ENCODE measurements around the gene ANKS1B.

The ANKS1B gene

DNA sequence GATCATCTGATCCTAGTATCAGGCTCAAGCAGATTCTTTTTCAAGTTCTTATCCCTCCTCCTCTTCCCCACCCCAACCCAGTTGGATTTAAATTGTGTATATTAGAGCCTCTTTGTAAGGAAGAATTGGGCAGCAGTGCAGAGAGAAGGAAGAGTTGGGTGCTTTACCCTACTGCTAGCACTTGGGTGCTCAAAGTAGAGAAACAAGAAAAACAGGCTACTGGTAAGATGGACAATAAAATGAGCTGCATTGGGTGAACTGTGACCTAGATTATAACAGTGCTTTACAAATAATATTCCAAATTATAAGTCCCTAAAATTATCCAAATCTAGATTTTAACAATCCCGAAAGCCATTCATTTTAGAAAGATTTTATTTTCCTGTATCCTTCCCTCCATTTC lies 700.6 kb downstream of the ANKS1B start:
- intact Hi-C loops (cut with micrococcal nuclease), result no loop called here
- H3K9me3 Mint-ChIP-seq, result peaks cover 20% of the 10 kb centered on the region
- H3K27me3 Mint-ChIP-seq, result no peaks in the 10 kb centered on the region
- no peaks in the 10 kb centered on the region for H3K36me3 Mint-ChIP-seq (ENCODE audit: low read depth)
- no peaks in the 10 kb centered on the region for H3K4me1 Mint-ChIP-seq (ENCODE audit: low read depth)
- no peak overlapping the region for H3K4me3 Mint-ChIP-seq
- no peak overlapping the region for H3K27ac Mint-ChIP-seq

- Mint-ChIP-seq H3K27ac (no peak overlapping the region), H3K27me3 (no peaks in the 10 kb centered on the region), H3K4me1 (ENCODE audit: low read depth) (no peaks in the 10 kb centered on the region), H3K4me3 (no peak overlapping the region), H3K9me3 (peaks cover 4% of the 10 kb centered on the region), H3K36me3 (ENCODE audit: low read depth) (no peaks in the 10 kb centered on the region)
- intact Hi-C loops (cut with micrococcal nuclease), result no loop called here
Observed at GRCh38 chr12:99282624-99283023, 702.1 kb downstream of the ANKS1B start.

- no peak overlapping the region for H3K4me3 Mint-ChIP-seq
- H3K36me3 Mint-ChIP-seq (ENCODE audit: low read depth), result no peaks in the 10 kb centered on the region
- no peak overlapping the region for H3K27ac Mint-ChIP-seq
- no peaks in the 10 kb centered on the region for H3K9me3 Mint-ChIP-seq
- intact Hi-C loops (cut with micrococcal nuclease), result no loop called here
- H3K4me1 Mint-ChIP-seq (ENCODE audit: low read depth), result no peaks in the 10 kb centered on the region
- H3K27me3 Mint-ChIP-seq, result no peaks in the 10 kb centered on the region
Observed at GRCh38 chr12:99282086-99282485, 702.6 kb downstream of the ANKS1B start.

DNA sequence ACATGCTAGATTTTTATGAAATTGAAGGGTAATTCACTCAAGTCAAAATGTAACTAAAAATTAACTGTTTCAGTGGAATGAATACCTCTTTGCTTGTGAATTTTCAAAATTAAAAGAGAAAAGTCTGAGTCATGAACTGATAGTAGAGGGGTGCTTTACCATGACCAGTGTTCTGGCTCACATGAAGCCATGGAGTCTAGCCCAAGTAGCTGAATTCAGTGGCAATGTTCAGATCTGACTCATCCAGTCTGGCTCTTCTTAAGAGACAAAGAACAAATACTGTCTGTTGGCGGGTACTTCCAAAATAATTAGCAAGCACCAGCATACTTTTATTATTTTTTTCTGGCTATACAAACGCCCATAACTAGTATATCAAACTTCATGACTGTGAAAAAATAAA lies 703.5 kb downstream of the ANKS1B start:
- intact Hi-C loops (cut with micrococcal nuclease), result no loop called here
- H3K27me3 Mint-ChIP-seq, result no peaks in the 10 kb centered on the region
- H3K9me3 Mint-ChIP-seq, result no peaks in the 10 kb centered on the region
- no peak overlapping the region for H3K27ac Mint-ChIP-seq
- H3K4me3 Mint-ChIP-seq, result no peak overlapping the region
- no peaks in the 10 kb centered on the region for H3K4me1 Mint-ChIP-seq (ENCODE audit: low read depth)
- no peaks in the 10 kb centered on the region for H3K36me3 Mint-ChIP-seq (ENCODE audit: low read depth)

DNA sequence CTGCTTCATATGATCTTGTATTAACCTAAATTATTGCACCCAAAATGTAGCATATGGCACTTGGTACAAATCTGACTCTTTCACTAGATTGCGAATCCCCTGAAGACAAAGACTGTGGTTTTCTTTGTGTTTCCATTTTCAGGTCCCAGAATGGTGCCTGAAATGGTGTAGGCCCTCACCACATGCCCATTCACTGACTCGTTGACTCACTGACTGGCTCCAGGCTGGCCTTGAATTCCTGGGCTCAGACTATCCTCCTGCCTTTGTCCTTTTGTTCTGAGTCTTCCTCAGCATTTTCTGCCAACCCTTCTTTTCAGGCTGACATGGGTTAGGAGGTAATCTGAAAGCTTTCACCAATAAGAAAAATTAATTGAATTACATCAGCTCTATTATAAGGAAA lies 705.8 kb downstream of the ANKS1B start:
- Mint-ChIP-seq H3K4me3 (no peak overlapping the region), H3K4me1 (ENCODE audit: low read depth) (no peaks in the 10 kb centered on the region), H3K27me3 (no peaks in the 10 kb centered on the region), H3K36me3 (ENCODE audit: low read depth) (no peaks in the 10 kb centered on the region), H3K27ac (no peak overlapping the region), H3K9me3 (peaks cover 18% of the 10 kb centered on the region)
- intact Hi-C loops (cut with micrococcal nuclease), result no loop called here

- intact Hi-C loops (cut with micrococcal nuclease), result no loop called here
- H3K9me3 Mint-ChIP-seq, result peaks cover 18% of the 10 kb centered on the region
- H3K27ac Mint-ChIP-seq, result no peak overlapping the region
- no peak overlapping the region for H3K4me3 Mint-ChIP-seq
- H3K27me3 Mint-ChIP-seq, result no peaks in the 10 kb centered on the region
- H3K4me1 Mint-ChIP-seq (ENCODE audit: low read depth), result no peaks in the 10 kb centered on the region
- H3K36me3 Mint-ChIP-seq (ENCODE audit: low read depth), result no peaks in the 10 kb centered on the region
Observed at GRCh38 chr12:99277591-99278379, 707.0 kb downstream of the ANKS1B start.

DNA sequence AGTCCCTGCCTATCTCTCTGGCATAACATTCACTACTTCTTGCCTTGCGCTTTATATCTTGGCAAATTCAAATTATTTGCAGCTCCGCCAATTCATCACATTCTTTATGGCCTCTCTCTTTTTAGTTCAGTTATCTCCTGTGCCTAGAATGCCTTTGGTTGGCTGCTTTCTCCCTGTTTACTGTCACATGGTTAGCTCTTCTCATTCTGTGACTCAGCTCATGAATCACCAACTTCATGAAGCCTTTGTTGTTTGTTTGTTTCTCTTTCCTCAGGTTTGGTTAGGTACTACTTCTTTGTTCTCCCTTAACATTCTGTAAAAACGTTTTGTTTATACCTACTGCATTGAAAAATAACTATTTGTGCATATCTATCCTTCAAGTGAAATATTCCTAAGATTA lies 713.7 kb downstream of the ANKS1B start:
- Mint-ChIP-seq H3K36me3 (ENCODE audit: low read depth) (no peaks in the 10 kb centered on the region), H3K4me3 (no peak overlapping the region), H3K27ac (no peak overlapping the region), H3K4me1 (ENCODE audit: low read depth) (no peaks in the 10 kb centered on the region), H3K27me3 (no peaks in the 10 kb centered on the region), H3K9me3 (peaks cover 30% of the 10 kb centered on the region)
- intact Hi-C loops (cut with micrococcal nuclease), result no loop called here

- intact Hi-C loops (cut with micrococcal nuclease), result no loop called here
- H3K27me3 Mint-ChIP-seq, result no peaks in the 10 kb centered on the region
- H3K4me3 Mint-ChIP-seq, result no peak overlapping the region
- no peaks in the 10 kb centered on the region for H3K36me3 Mint-ChIP-seq (ENCODE audit: low read depth)
- no peaks in the 10 kb centered on the region for H3K4me1 Mint-ChIP-seq (ENCODE audit: low read depth)
- H3K9me3 Mint-ChIP-seq, result peaks cover 13% of the 10 kb centered on the region
- H3K27ac Mint-ChIP-seq, result no peak overlapping the region
Observed at GRCh38 chr12:99267038-99267437, 717.7 kb downstream of the ANKS1B start.

- intact Hi-C loops (cut with micrococcal nuclease), result no loop called here
- H3K9me3 Mint-ChIP-seq, result no peaks in the 10 kb centered on the region
- H3K27ac Mint-ChIP-seq, result no peak overlapping the region
- H3K36me3 Mint-ChIP-seq (ENCODE audit: low read depth), result no peaks in the 10 kb centered on the region
- no peak overlapping the region for H3K4me3 Mint-ChIP-seq
- H3K4me1 Mint-ChIP-seq (ENCODE audit: low read depth), result no peaks in the 10 kb centered on the region
- H3K27me3 Mint-ChIP-seq, result no peaks in the 10 kb centered on the region
Observed at GRCh38 chr12:99265648-99266047, 719.1 kb downstream of the ANKS1B start.

GRCh38 chr12:99261256-99261655 lies 723.5 kb downstream of the ANKS1B start:
- no peaks in the 10 kb centered on the region for H3K27me3 Mint-ChIP-seq

GRCh38 chr12:99260456-99260996 lies 724.2 kb downstream of the ANKS1B start:
- H3K4me1 Mint-ChIP-seq (ENCODE audit: low read depth), result no peaks in the 10 kb centered on the region
- no peak overlapping the region for H3K27ac Mint-ChIP-seq
- no peaks in the 10 kb centered on the region for H3K27me3 Mint-ChIP-seq
- intact Hi-C loops (cut with micrococcal nuclease), result no loop called here
- no peak overlapping the region for H3K4me3 Mint-ChIP-seq
- H3K9me3 Mint-ChIP-seq, result no peaks in the 10 kb centered on the region
- H3K36me3 Mint-ChIP-seq (ENCODE audit: low read depth), result no peaks in the 10 kb centered on the region

More at GRCh38 chr12:99261256-99261655, 723.5 kb downstream of the ANKS1B start:
- Mint-ChIP-seq H3K36me3 (ENCODE audit: low read depth) (no peaks in the 10 kb centered on the region), H3K4me1 (ENCODE audit: low read depth) (no peaks in the 10 kb centered on the region), H3K27ac (no peak overlapping the region), H3K4me3 (no peak overlapping the region), H3K9me3 (no peaks in the 10 kb centered on the region)
- intact Hi-C loops (cut with micrococcal nuclease), result no loop called here

GRCh38 chr12:99259040-99259934 lies 725.4 kb downstream of the ANKS1B start:
- H3K36me3 Mint-ChIP-seq (ENCODE audit: low read depth), result no peaks in the 10 kb centered on the region
- H3K27me3 Mint-ChIP-seq, result no peaks in the 10 kb centered on the region
- H3K4me3 Mint-ChIP-seq, result no peak overlapping the region
- intact Hi-C loops (cut with micrococcal nuclease), result no loop called here
- H3K4me1 Mint-ChIP-seq (ENCODE audit: low read depth), result no peaks in the 10 kb centered on the region
- no peak overlapping the region for H3K27ac Mint-ChIP-seq
- no peaks in the 10 kb centered on the region for H3K9me3 Mint-ChIP-seq

DNA sequence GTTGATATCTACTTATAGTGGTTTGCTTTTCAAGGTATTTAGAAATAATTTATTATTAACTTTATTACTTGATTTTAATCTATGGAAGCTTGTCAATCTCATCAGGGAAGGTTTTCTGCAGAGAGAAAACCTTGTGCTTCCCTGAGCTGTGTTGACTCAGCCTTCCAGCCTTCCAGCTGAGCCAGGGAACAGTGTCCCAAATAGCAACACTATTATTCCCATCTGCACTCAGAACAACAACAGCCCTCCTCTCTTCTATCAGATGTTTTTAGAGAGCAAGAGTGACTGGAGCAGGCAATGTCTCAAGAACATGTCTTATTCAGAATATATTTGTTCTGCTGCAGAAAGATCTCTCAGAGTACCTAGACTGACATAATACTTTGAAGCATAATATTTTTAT lies 727.1 kb downstream of the ANKS1B start:
- Mint-ChIP-seq H3K4me3 (no peak overlapping the region), H3K9me3 (no peaks in the 10 kb centered on the region), H3K4me1 (ENCODE audit: low read depth) (no peaks in the 10 kb centered on the region), H3K27me3 (no peaks in the 10 kb centered on the region), H3K27ac (no peak overlapping the region), H3K36me3 (ENCODE audit: low read depth) (no peaks in the 10 kb centered on the region)
- intact Hi-C loops (cut with micrococcal nuclease), result no loop called here

GRCh38 chr12:99253068-99253467 lies 731.7 kb downstream of the ANKS1B start:
- no peak overlapping the region for H3K27ac Mint-ChIP-seq
- H3K27me3 Mint-ChIP-seq, result no peaks in the 10 kb centered on the region
- intact Hi-C loops (cut with micrococcal nuclease), result no loop called here
- H3K9me3 Mint-ChIP-seq, result no peaks in the 10 kb centered on the region
- H3K36me3 Mint-ChIP-seq (ENCODE audit: low read depth), result no peaks in the 10 kb centered on the region
- H3K4me3 Mint-ChIP-seq, result no peak overlapping the region
- no peaks in the 10 kb centered on the region for H3K4me1 Mint-ChIP-seq (ENCODE audit: low read depth)

Measured in dendritic cell treated with granulocyte-macrophage colony-stimulating factor and Interleukin-4, amounts not matched to agents 40 ng/mL and 50 ng/mL, for 4 days (primary cell).